Pancreas (tissue), 10 donors: ENCODE results near the gene MUS81. TPM values are rescaled to one million over a fixed set of nuclear protein-coding genes. Genes with fewer than 3 reads are reported as not detected.

Source experiments
- ATAC-seq, 4 donors: fragments of 200-7000 bp; cut with Tn5 transposase; one replicate each; pipeline versions ENCODE4 v1.8.0 to v1.9.1; 2020; ENCODE audit warnings: mild to moderate bottlenecking in 4 of 4, moderate library complexity in 4 of 4
- DNase-seq, 6 donors: peaks; one replicate each; pipeline ENCODE4 v3.0.0-alpha.2; 2020
- FAIRE-seq: peaks from 2 replicates; lab custom pipeline; 2012; peaks lifted over from hg19 to GRCh38; lab: Jason Lieb, UNC
- H3K27ac ChIP-seq, 4 donors: fragments of 200-600 bp; sonication (generic); 1 replicate in 3 of 4; 2 replicates in 1 of 4; pipeline versions ENCODE4 v1.5.0 to v1.8.0; 2020
- H3K27me3 ChIP-seq, 4 donors: fragments of 200-600 bp; one replicate each; pipeline ENCODE4 v1.8.0; 2021
- H3K36me3 ChIP-seq, 3 donors: fragments of 200-600 bp; sonication (generic) in 1 of 3; one replicate each; pipeline versions ENCODE4 v1.5.0 to v1.8.0; 2020 to 2021
- H3K4me1 ChIP-seq, 3 donors: fragments of 200-600 bp; one replicate each; pipeline ENCODE4 v1.8.0; 2021
- H3K4me3 ChIP-seq, 4 donors: fragments of 200-600 bp; sonication (generic) in 2 of 4; one replicate each; pipeline versions ENCODE4 v1.5.0 to v1.8.0; 2020 to 2021
- H3K9me3 ChIP-seq, 4 donors: fragments of 200-600 bp; one replicate each; pipeline ENCODE4 v1.8.0; 2021
- WGBS, 2 donors: extraction: QIAGEN DNeasy Blood & Tissue Kit; methylation state at CpG; one replicate each; pipeline ENCODE4 v1.1.7; 2013; 5-methylcytosine and 5-hydroxymethylcytosine counted together
- intact Hi-C, 3 donors: fragments of 100-400 bp; cut with DNase I; formaldehyde crosslinking; loops; one replicate each; pipeline versions ENCODE4 v1.11.1 to v1.14.2; 2022
- polyA plus RNA-seq, 2 donors: library from polyadenylated mRNA; stranded (reverse); fragments of 200-250 nt; gene quantifications; one replicate each; pipeline ENCODE4 v1.2.3, GENCODE V29; 2013
- total RNA-seq, 6 donors: library from RNA; stranded (reverse); fragmentation: NEBNext Ultra II Directional in 4 of 6; extraction: Animal tissue kit (Norgen Biotek cat#: 25700) in 4 of 6; gene quantifications; one replicate each; pipeline versions ENCODE4 v1.2.1 to v1.2.4, GENCODE V29; 2021 to 2023
- TF ChIP-seq, protein P1 (sequence below), 4 donors: fragments of 200-600 bp; sonication (generic) in 3 of 4; IDR thresholded peaks; one replicate each; pipeline versions ENCODE4 v1.5.0 to v1.8.0; 2021; ENCODE audit warnings: antibody characterized with exemption in 4 of 4
- donor health status: healthy with polysubstance abuse.
- donor health status: DM: no; HTN: no; CAD: no; lungs with moderate emphysema.
- donor health status: DM: no; HTN: no; CAD: no.
- donor health status: control.
- donor health status: control.
- donor health status: Bipolar disorder and iron deficiency.
- donor health status: DM: yes; HTN: yes; CAD: no.
- donor health status: DM: no; HTN: no; CAD: no.
- donor health status: DM: no; HTN: no; CAD: no.
- donor health status: DM: yes; HTN: yes; CAD: no.

MUS81 gene
- total and polyA plus RNA-seq, 8 donors: 12.7 to 62.6 (median 22.5) TPM

DNA sequence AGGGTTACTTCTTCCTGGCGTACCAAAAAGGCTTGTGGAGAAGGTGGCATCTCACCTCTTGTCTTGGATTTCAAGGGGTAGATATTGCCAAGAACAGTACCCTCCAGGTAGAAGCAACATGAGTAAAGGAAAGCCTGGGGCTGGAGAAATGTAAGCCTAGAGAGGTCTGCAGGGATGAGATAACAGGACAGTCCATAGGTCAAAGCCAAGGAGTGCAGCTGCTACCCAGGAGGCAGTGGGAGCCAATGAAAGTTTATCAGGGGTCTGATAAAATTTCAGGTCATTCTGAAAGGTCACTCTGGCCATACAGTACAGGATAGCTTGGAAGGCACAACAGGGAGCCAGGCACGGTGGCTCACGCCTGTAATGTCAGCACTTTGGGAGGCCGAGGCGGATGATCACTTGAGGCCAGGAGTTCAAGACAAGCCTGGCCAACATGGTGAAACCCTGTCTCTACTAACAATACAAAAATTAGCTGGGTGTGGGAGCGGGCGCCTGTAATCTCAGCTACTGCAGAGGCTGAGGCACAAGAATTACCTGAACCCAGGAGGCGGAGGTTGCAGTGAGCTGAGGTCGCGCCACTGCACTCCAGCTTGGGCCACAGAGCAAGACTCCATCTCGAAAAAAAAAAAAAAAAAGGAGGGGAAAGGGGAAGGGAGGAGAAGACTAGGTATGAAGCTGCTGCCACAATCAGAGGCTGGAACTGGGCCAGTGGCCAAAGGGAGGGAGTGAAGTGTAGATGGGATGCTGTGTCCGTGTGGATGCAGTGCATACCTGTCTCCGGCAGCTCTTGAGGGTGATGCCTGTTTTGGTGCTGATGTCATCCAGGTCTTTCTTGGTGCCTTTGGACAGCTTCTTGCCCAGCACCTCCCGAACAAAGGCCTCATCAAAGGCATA lies 26.8 kb downstream of the MUS81 start:
- H3K9me3 ChIP-seq: no peaks in the 10 kb centered on the region
- no peaks in the 10 kb centered on the region for H3K27me3 ChIP-seq
- intact Hi-C loops: loop anchor here in 1 of 3 donors (5.0 kb wide), 2 partner anchors 100 to 175 kb away; partner anchors contain the start of gene KAT5
- peak overlapping the region in 2 of 4 donors; percentile 91 to 93 for H3K27ac ChIP-seq
- 76 to 88% methylated on average over 14 of the region's 14 CpGs for WGBS, 2 donors
- H3K36me3 ChIP-seq: peaks cover 0 to 4% (median 0%) of the 10 kb centered on the region in 3 donors
- TF ChIP-seq, protein P1, sequence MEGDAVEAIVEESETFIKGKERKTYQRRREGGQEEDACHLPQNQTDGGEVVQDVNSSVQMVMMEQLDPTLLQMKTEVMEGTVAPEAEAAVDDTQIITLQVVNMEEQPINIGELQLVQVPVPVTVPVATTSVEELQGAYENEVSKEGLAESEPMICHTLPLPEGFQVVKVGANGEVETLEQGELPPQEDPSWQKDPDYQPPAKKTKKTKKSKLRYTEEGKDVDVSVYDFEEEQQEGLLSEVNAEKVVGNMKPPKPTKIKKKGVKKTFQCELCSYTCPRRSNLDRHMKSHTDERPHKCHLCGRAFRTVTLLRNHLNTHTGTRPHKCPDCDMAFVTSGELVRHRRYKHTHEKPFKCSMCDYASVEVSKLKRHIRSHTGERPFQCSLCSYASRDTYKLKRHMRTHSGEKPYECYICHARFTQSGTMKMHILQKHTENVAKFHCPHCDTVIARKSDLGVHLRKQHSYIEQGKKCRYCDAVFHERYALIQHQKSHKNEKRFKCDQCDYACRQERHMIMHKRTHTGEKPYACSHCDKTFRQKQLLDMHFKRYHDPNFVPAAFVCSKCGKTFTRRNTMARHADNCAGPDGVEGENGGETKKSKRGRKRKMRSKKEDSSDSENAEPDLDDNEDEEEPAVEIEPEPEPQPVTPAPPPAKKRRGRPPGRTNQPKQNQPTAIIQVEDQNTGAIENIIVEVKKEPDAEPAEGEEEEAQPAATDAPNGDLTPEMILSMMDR (IDR thresholded peaks at IDR 0.05): no peak
- H3K4me1 ChIP-seq: peaks cover 7 to 29% (median 11%) of the 10 kb centered on the region in 3 donors
- H3K4me3 ChIP-seq: peak overlapping the region in 2 of 4 donors; percentile 66 to 82
- ATAC-seq (no peak), FAIRE-seq (no peak), DNase-seq (peak in 2 of 6 donors; percentile 63 to 65)

- Histone ChIP-seq H3K4me1 (peaks cover 7 to 31% (median 11%) of the 10 kb centered on the region in 3 donors), H3K4me3 (peak overlapping the region; percentile 65 to 82 (median 66)), H3K36me3 (peaks cover 0 to 4% (median 0%) of the 10 kb centered on the region in 3 donors), H3K27me3 (no peaks in the 10 kb centered on the region), H3K9me3 (no peaks in the 10 kb centered on the region), H3K27ac (peak overlapping the region; percentile 63 to 93 (median 86))
- WGBS, 2 donors: 4 to 7% methylated on average over 23 of the region's 23 CpGs
- FAIRE-seq (no peak), DNase-seq (no peak), ATAC-seq (peak in 2 of 4 donors; percentile 0)
- TF ChIP-seq, protein P1 (IDR thresholded peaks at IDR 0.05): no peak
- intact Hi-C loops: loop anchor here in 1 of 3 donors (5.0 kb wide), 2 partner anchors 100 to 175 kb away; partner anchors contain the start of gene KAT5
These were observed 27.5 kb downstream of the MUS81 start for GRCh38 chr11:65887723-65888162.

- TF ChIP-seq, protein P1 (IDR thresholded peaks at IDR 0.05): peak; percentile 75 to 90 (median 90)
- Histone ChIP-seq H3K4me3 (peak within 1 kb of the TSS; percentile 65 to 82 (median 66)), H3K27me3 (no peaks in the 10 kb centered on the region), H3K27ac (peak within 1 kb of the TSS; percentile 63 to 93 (median 86)), H3K36me3 (peaks cover 0 to 4% (median 0%) of the 10 kb centered on the region in 3 donors), H3K9me3 (no peaks in the 10 kb centered on the region), H3K4me1 (peaks cover 7 to 31% (median 11%) of the 10 kb centered on the region in 3 donors)
- peak; percentile 97 to 99 (median 98) for DNase-seq
- intact Hi-C loops: loop anchor here in 1 of 3 donors (5.0 kb wide), 2 partner anchors 99 to 176 kb away; partner anchors contain the start of gene KAT5
- peak; percentile 84 to 89 (median 85) for ATAC-seq
- FAIRE-seq: no peak
- 0% methylated on average over 40 to 57 of the region's 57 CpGs for WGBS, 2 donors
These were observed 28.1 kb downstream of the MUS81 start, which contains the start of gene FIBP for GRCh38 chr11:65888163-65888814. Gene FIBP (minus strand): TSS chr11:65888471. CDS start chr11:65888418, 53 bp downstream.

DNA sequence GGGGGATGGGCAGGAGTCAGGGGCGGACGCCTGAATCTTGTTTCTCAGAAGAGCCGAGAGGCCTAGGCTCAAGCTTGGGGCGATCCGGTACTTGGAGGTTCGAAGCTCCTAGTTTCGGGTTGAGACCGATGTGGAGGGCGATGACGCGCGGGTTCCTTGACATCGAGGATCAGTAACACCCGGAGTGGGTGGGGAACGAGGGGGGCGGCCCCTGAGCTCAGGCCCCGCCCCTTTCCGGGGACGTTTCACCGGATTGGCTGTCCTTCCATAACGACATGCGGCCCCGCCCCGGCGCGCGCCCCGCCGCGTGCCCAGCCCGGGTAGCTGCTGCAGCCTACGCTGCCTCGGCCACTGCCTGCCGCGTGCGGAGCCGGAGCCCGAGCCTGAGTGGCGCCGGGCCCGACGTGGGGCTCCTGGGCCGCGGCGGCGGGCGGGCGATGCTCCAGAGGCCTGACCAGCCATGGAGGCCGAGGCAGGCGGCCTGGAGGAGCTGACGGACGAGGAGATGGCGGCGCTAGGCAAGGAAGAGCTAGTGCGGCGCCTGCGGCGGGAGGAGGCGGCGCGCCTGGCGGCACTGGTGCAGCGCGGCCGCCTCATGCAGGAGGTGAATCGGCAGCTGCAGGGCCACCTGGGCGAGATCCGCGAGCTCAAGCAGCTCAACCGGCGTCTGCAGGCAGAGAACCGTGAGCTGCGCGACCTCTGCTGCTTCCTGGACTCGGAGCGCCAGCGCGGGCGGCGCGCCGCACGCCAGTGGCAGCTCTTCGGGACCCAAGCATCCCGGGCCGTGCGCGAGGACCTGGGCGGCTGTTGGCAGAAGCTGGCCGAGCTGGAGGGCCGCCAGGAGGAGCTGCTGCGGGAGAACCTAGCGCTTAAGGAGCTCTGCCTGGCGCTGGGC lies 30.3 kb downstream of the MUS81 start, which contains the start of gene CCDC85B:
TSS of gene CCDC85B (plus strand) at position 350 of the 895 bp plus-strand sequence. CDS start at position 461, 111 bp downstream.
- Histone ChIP-seq H3K4me1 (peaks cover 7 to 31% (median 11%) of the 10 kb centered on the region in 3 donors), H3K27ac (peak within 1 kb of the TSS; percentile 76 to 93 (median 88)), H3K4me3 (peak within 1 kb of the TSS; percentile 41 to 82 (median 60)), H3K36me3 (no peaks in the 10 kb centered on the region), H3K27me3 (no peaks in the 10 kb centered on the region), H3K9me3 (no peaks in the 10 kb centered on the region)
- intact Hi-C loops: no loop called here
- peak; percentile 78 to 87 (median 84) for ATAC-seq
- DNase-seq: peak; percentile 96 to 99 (median 98)
- TF ChIP-seq, protein P1 (IDR thresholded peaks at IDR 0.05): no peak
- FAIRE-seq: no peak
- WGBS, 2 donors: 1% methylated on average over 71 to 94 of the region's 94 CpGs
